GM21423 (cell line): ENCODE measurements around the gene UBR3.

Experiments
- ATAC-seq: cut with Tn5 transposase; IDR thresholded peaks from one replicate; pipeline ENCODE4 v1.9.1; 2021; ENCODE audit warnings: mild to moderate bottlenecking, moderate library complexity; ENCODE audit not compliant: unreplicated experiment

UBR3 gene

DNA sequence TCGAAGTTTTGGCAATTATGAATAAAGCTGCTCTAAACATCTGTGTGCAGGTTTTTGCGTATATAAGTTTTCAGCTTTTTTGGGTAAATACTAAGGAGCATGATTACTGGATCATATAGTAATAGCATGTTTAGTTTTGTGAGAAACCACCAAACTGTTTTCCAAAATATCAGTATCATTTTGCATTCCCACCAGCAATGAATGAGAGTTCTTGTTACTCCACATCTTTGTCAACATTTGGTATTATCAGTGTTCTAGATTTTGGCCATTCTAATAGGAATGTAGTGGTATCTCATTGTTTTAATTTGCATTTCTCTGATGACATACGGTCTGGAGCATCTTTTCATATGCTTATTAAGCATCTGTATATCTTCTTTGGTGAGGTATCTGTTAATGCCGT is 207.3 kb downstream of the UBR3 start:
- ATAC-seq, result no peak

DNA sequence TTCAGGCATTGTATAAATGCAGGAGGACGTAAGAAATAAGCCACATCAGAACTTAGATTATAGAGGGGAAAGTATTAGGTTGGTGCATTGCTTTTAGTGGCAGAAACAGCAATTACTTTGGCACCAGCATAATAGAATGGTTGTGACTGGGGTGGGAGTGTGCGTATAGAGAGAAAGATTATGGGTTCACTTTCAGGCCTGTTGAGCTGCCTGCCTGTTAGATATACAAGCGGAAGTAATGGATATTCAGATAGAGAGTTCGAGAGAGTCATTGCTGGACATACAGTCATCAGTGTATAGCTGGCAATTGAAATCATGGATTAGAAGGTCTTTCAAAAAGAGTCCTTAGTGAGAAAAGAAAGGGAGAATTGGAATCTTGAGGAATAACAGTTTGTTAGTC is 211.5 kb downstream of the UBR3 start:
- ATAC-seq, result no peak

DNA sequence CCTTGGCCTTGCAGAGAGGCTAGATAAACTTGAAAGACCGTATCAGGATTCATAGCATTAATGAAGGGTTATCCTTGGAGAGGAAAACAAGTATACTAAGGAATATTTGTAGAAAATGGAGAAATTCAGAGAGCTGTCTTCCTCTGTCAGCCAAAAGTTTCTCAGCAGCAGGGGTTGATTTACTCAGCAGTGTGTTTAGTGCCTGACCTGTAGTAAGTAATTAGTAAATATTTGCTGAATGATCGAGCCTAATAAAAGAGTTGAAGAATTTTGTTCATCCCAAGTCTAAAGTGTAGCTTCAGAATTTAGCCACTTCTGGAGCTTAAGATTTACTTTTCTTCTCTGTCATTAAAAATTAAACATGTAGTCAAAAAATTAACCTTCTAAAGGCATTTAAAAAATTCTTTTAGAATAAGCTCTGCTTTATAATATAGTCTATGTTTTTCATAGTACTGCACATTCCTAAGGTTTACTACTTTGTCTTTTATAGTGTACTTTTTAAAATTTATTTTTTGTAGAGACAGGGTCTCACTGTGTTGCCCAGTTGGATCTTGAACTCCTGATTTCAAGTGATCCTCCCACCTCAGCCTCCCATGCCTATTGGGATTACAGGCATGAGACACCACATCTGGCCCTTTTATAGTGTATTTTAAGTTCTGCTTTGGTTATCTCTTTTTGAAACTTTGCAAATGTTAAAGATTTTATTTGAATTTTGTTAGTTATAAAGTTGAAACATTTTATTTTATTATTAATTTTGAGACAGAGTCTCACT is 212.3 kb downstream of the UBR3 start:
- ATAC-seq, result no peak

DNA sequence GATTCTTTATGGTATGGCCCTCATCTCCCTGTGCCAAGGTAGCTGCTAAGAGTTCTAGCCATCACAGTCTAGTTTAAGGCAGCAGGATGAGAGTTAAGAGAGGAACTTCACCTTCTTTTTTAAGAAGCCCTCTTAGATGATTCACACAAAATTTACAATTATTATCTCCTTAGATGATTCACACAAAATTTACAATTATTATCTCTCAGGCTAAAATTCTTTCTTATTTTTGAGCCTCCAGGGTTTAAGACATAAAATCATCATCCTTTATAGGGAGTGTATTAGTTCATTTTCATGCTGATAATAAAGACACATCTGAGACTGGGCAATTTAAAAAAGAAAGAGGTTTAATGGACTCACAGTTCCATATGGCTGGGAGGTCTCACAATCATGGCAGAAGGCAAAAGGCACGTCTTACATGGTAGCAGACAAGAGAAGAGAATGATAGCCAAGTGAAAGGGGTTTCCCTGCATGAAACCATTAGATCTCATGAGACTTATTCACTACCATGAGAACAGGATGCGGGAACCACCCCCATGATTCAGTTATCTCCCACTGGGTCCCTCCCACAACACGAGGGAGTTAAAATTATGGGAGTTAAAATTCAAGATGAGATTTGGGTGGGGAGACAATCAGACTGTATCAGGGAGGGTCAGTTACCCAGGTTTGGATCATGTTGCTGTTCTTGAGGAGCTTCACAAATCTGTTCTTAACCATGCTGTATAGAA is 217.7 kb downstream of the UBR3 start:
- ATAC-seq, result no peak

DNA sequence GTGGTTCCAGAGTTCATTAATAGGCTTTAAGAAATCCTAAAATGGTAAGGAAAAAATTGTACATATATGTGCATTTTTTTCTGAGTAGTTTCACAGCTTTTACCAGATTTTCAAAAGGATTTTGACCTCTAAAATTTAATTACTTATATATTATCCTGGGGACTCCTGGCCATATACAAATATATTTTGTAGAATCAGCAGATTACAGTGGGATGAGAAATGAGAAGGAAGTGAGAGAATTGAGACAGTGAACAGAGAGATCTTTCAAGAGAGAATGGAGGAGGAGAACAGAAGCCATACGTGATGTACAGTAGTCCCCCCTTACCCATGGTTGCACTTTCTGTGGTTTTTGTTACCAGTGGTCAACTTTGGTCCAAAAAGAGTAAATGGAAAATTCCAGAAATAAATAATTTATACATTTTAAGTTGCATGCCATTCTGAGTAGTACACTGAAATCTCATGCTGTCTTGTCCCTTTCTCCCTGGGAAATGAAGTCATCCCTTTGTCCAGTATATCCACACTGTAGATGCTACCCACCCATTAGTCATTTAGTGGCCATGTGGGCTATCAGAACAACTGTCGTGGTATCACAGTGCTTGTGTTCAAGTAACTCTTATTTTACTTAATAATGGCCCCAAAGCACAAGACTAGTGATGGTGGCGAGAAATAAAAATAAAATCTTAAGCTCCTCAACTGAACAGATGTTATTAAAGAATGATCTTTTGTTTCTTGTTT is 220.2 kb downstream of the UBR3 start:
- no peak for ATAC-seq

DNA sequence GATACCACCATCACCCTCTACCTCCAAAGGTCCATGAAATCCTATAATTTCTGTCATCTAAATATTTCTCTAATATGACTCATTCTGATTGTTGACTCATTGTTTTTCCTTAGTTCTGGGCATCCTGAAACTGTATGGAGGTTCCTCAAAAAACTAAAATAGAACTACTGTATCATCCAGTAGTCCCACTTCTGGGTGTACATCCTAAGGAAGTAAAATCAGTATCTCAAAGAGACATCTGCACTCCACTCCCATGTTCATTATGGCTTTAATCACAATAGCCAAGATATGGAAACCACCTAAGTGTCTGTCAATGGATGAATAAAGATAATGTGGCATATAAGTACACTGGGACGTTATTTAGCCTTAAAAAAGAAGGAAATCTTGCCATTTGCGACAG is 224.9 kb downstream of the UBR3 start:
- no peak for ATAC-seq

DNA sequence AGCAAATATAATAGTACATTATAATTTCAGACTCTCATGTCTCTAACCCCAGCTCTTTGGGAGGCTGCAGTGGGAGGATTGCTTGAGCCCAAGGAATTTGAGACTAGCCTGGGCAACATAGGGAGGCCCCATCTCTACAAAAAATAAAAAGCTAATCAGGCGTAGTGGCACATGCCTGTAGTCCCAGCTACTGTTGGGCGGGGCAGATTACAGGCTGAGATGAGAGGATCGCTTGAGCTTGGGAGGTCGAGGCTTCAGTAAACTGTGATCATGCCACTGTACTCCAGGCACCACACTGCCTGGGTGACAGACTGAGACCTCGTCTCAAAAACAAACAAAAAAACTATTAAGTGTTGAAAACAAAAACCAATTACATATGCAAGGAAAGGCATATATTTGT is 227.7 kb downstream of the UBR3 start:
- ATAC-seq, result no peak

DNA sequence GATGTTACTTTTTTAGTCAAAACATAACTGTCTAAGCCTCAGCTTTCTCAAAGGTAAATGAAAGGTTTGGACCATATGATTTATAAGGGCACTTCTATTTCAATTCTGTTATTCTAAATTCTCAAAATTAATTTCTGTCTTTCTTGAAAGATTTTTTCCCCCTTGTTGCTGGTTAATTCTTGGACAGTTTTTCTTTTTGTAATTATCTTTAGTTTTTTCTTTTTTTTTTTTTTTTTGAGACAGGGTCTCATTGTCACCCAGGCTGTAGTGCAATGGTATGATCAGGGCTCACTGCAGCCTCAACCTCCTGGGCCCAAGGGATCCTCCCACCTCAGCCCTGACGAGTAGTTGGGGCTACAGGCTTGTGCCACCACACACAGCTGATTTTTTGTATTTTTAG is 229.6 kb downstream of the UBR3 start:
- no peak for ATAC-seq

DNA sequence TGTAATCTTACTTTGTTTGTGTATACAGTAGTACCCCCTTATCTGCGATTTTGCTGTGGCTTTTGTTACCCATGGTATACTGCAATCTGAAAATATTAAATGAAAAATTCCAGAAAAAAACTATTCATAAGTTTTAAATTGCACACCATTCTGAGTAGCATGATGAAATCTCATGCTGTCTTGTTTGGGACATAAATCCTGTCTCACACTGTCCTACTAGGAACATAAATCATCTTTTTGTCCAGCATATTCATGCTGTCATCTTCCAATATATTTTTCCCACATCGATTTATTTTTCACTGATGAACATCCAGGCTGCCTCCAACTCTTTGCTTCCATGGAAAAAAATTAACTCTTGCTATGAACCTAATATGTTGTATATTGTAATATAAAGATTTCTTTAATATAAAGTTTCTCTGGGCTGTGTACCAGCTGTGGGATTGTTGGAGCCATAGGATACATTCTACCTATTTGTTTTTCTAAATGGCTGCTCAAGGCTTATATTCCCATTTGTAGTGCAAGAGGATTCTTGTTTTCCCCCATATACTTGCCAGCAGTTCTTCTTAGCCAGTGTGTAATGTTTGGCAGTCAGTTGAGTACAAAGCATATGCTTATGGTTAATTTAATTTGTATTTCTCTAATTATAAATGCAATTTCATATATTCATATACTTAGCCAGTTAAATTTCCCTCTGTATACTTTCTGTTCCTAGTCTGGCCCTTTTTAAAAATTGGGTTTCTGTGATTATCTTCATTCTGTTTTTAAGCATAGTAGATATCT is 236.4 kb downstream of the UBR3 start:
- ATAC-seq, result no peak

DNA sequence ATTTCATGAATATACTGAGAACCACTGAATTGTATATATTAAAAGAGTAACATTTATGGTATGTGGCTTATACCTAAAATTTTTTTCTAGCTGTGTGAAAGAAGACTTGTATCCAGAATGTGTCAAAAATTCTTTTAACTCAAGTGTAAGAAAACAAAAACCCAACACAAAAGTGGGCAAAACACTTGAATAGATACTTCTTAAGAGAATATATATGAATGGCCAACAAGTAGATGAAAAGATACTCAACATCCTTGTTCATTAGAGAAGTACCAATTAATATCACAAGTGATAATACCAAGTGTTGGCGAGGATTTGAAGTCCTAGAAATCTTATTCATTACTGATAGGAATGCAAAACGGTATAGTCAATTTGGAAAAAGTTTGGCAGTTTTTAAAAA is 243.5 kb downstream of the UBR3 start:
- ATAC-seq, result no peak

DNA sequence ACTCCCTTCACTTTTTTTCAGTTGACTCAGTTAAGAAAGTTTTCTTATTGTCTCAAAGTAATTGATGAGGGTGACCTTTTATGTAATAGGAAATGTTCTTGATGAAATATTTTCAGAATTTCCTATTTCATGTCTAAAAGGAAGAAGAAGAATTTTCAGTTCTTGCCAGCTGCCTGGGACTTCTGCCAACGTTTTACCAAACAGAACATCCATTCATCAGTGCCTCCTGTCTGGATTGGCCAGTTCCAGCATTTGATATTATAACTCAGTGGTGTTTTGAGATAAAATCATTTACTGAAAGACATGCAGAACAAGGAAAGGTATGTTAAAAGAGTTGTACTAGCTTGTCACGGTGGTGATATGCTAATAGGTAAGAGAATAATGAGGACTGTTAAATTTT is 246.0 kb downstream of the UBR3 start:
- no peak for ATAC-seq

DNA sequence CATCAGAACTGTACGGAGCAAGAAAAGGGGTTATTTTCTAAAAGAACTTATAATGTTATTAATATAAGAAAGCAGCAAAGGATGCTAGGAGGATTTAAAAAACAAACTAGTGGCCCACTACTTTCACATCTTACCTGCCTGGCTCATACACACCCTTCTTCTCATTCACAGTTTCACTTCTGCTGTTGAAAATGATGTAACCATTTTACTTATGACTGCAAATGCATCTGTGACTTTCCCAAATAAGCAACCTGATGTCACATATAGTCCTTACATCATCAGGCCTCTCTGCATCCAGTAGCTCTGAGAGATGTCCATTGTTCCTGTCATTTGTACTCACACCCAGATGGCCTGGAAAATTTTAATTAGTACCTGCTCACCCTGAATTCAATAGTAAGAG is 248.9 kb downstream of the UBR3 start:
- peak; percentile 55 for ATAC-seq

DNA sequence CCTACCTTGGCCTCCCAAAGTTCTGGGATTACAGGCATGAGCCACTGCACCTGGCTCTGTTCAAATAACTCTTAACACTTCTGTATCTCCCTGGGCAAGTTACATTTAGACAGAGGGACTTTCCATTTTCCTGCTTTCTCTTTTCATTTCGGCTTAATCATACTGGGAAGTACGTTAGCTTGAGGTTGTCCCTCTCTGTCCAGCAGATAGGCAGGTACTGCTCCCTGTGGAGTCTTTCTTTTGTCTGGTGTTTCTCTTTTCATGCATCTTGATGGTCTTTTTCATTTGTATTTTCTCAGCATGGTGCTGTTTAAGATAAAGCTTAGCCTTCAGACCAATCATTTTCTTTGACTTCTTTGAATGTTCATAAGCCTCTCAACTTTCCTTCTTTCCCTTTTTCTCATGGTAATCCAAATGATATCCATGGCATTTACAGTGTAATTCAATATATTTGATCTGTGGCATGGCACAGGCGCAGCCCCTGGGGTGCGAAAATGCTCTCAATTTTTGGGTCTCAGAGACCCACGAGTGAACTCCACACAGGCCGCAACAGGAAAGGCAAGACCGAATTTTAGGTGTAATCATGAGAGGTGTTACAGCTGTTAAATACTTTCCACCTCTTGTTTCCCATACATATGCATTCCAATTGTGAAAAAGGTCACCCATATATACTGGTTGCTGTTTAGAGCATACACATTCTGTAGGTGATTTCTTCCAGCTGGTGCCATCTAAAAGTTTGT is 250.7 kb downstream of the UBR3 start:
- ATAC-seq, result no peak

DNA sequence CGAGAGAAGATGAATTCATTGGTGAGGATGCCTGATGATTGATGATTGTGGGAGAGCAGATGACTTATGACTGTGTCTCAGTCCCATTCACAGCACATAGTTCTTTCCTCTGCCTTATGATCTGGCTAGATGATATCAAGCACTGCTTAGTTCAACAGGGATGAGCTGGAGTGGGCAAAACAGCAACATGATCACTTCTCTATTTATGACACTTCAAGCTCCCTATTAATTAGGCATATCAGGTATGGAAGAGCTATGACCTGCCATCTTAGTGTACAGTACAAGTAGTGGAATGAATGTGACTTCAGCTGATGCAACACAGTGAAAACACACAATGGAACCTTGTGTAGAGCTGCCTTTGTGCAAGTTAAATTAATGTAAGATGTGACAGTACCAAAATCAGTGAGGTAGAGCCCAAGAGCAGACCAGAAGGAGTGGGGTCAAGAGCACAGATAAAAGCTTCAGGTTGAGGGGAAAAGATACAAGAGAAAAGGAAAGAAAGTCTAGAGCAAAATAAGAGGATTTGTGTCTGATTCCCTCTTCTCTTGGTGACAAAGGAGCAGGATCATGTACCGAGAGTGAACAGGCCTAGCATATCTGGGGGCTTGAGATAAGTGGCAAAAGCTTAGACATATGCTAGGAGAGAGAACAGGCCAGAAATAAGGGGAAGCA is 257.7 kb downstream of the UBR3 start:
- no peak for ATAC-seq

DNA sequence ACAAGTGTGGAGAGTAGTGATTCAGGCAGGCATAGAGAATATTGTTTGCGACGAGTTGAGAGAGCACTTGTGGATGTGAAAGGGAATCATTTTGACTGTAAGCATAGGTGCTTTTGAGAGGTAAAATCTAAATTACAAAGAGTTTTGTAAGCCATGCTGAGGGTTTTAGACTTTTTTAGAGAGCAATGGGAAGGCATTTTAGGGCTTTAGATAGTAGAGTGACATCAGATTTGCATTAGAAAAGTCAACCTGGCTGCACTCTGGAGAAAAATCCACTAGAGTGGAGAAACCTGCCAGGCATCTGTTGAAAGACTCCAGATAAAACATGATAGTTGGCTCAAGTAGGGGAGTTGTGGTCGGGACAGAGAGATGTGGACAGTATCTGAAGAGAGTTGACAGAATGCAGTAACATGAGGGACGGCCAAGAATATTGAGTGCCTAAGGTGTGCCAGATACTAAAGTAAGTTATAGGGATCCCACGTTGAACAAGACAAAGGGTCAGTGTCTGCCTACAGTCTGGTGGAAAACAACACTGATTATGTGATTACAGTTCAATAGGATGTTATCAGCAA is 258.9 kb downstream of the UBR3 start:
- ATAC-seq, result no peak

DNA sequence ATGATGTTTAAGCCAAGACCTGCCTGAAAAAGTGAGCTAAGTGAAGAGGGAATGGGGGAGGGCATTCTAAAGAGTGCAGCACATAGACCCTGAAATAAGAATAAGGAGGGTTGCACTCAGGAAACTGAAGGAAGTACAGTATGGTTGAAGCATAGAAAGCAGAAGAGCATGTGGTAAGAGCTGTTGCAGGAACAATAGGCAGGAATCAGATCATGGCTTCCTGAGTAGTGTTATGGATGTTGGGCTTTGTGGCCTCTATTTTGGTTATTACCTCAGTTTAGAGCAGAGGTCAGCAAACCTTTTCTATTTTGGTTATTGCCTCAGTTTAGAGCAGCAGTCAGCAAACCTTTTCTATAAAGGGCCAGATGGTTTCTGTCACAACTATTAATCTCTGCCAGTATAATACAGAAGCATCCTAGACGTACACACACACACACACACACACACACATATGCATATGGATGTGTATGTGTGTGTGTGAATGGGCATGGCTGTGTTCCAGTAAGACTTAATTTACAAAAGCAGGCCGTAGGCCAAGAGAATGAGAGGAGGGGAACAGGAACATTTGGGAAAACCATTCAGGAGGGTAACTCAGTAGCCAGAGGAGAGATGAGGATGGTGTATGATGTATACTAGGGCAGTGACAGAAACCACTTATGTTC is 259.6 kb downstream of the UBR3 start:
- ATAC-seq, result no peak

DNA sequence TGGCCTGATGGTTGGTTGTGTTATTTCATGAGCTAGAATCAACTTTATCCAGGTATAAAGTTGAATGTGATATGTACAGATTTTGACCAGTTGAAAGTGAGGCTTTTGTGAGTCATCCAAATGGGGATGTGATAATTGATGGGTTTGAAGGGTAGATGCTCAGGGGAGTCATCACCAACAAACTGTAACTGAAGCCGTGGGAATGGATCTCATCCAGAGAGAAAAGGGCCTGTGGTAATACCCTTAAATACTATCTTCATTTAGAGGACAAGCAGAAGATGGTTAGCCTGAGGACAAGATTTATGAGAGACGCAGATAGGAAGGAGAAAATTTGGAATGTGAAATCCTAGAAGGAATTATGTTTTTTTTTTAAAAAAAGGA is 260.1 kb downstream of the UBR3 start:
- ATAC-seq, result no peak

DNA sequence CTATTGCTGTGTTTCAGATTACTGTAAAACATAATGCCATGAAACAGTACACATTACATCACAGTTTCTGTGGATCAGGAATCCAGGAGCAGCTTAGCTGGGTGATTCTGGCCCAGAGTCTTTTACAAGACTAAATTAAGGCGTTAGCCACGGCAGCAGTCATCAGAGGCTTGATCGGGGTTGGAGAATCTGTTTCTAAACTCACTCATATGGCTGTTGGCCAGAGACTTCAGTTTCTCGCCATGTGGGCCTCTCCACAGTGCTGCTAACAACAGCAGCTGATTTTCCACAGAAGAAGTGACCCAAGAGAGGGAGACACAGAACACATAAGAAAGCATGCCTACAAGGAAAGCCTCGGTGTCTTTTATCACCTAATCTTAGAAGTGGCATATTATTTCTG is 261.5 kb downstream of the UBR3 start:
- ATAC-seq, result no peak

DNA sequence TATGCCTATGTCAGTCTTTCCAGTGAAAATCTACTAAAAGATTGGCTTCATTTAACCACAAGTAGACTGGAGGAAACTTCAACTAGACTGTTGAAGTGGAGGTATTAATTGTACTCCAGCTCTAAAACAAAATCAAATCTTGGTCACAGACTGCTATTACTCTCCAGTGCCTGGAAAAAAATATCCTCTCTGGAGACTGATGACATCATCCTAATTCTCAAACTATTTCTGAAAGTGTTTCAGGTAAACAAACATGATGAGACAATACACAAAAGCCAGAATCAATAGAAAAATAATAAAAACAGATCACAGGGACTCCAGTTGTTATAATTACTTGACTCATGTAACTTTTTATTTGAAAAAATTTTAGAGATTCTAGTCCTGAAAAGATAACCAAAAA is 263.0 kb downstream of the UBR3 start:
- ATAC-seq, result no peak
